HCT116 (cell line): ENCODE results near the gene CDYL2. TPM values are rescaled to one million over a fixed set of nuclear protein-coding genes. Genes with fewer than 3 reads are reported as not detected.

Experiments
- ATAC-seq: fragments of 200-7000 bp; cut with Tn5 transposase; 2 replicates; pipeline ENCODE4 v1.9.1; 2020; ENCODE audit warnings: mild to moderate bottlenecking, moderate library complexity
- BruUV-seq: library from RNA; stranded (reverse); fragments of 400-500 nt; replicated peaks from 2 replicates; lab custom pipeline; 2021; lab: Mats Ljungman, UMichigan
- CTCF ChIA-PET: fragments of 300-600 bp; sonication (Branson Sonifier 250); formaldehyde crosslinking; loops from one replicate; lab custom pipeline; 2021; ENCODE audit warnings: antibody characterized with exemption; lab: Charles Lee
- POLR2A ChIA-PET: fragments of 300-600, 350-600 bp; sonication (Branson Sonifier 250); formaldehyde crosslinking; loops from one replicate; lab custom pipeline; 2021; ENCODE audit warnings: antibody characterized with exemption; lab: Charles Lee
- RAD21 ChIA-PET, 2 experiments: fragments of 300-600 bp; sonication (Branson Sonifier 250); formaldehyde crosslinking; loops; one replicate each; lab custom pipeline; 2023; ENCODE audit warnings: low total read pairs in 2 of 2; ENCODE audit not compliant: uncharacterized antibody in 2 of 2, unreplicated experiment in 2 of 2, low non-redundant PET in 1 of 2; lab: Charles Lee
- DNase-seq: peaks from one replicate; pipeline ENCODE4 v3.0.0-alpha.2; 2010; ENCODE audit warnings: low read depth, low spot score
- H2AFZ ChIP-seq: fragments of 200-600 bp; shearing (Covaris generic), sonication (generic); 2 replicates; pipeline ENCODE4 v1.6.1; 2017; ENCODE audit warnings: low read depth, mixed run types, mixed read lengths, antibody characterized with exemption, low read length; ENCODE audit not compliant: poor library complexity, severe bottlenecking
- H3K27ac ChIP-seq: 2 replicates; pipeline ENCODE4 v1.5.1; 2012; ENCODE audit warnings: low read depth, low read length
- H3K27me3 ChIP-seq: fragments of 200-600 bp; sonication (generic); 2 replicates; pipeline ENCODE4 v1.6.1; 2016; ENCODE audit warnings: mixed run types, low read length, mixed read lengths; ENCODE audit not compliant: insufficient read depth
- H3K36me3 ChIP-seq, 2 experiments: fragments of 200-500 bp in 1 of 2; fragments of 200-600 bp in 1 of 2; sonication (Bioruptor generic) in 1 of 2; sonication (generic) in 1 of 2; 2 replicates each; pipeline versions ENCODE4 v1.5.1 to v1.6.1; 2014 to 2016; ENCODE audit warnings: low read length in 2 of 2, inconsistent platforms in 1 of 2, mixed read lengths in 1 of 2, mixed run types in 1 of 2; ENCODE audit not compliant: insufficient read depth in 2 of 2, control insufficient read depth in 1 of 2
- H3K4me1 ChIP-seq, 2 experiments: fragments of 200-600 bp in 1 of 2; sonication (generic) in 1 of 2; 2 replicates each; pipeline versions ENCODE4 v1.5.1 to v1.6.1; 2012 to 2017; ENCODE audit warnings: low read length in 2 of 2, inconsistent platforms in 1 of 2, mild to moderate bottlenecking in 1 of 2, mixed read lengths in 1 of 2, mixed run types in 1 of 2, moderate library complexity in 1 of 2; ENCODE audit not compliant: insufficient read depth in 2 of 2, control insufficient read depth in 1 of 2
- H3K4me2 ChIP-seq: fragments of 200-600 bp; sonication (generic); 2 replicates; pipeline ENCODE4 v1.6.1; 2017; ENCODE audit warnings: mixed run types, low read length, mixed read lengths
- H3K4me3 ChIP-seq, 2 experiments: fragments of 200-600 bp in 1 of 2; sonication (generic) in 1 of 2; replicated peaks in 1 of 2; 2 replicates each; pipeline ENCODE4 v1.5.1; 2011 to 2016; ENCODE audit warnings: low read length in 2 of 2, control low read depth in 1 of 2, low read depth in 1 of 2, mild to moderate bottlenecking in 1 of 2, mixed read lengths in 1 of 2, mixed run types in 1 of 2
- H3K79me2 ChIP-seq: fragments of 200-600 bp; sonication (generic); 2 replicates; pipeline ENCODE4 v1.6.1; 2017; ENCODE audit warnings: mild to moderate bottlenecking, mixed run types, low read length, moderate library complexity, mixed read lengths; ENCODE audit not compliant: insufficient read depth
- H3K9ac ChIP-seq: fragments of 200-600 bp; sonication (generic); 2 replicates; pipeline ENCODE4 v1.6.1; 2016; ENCODE audit warnings: low read length, mixed read lengths
- H3K9me2 ChIP-seq: fragments of 200-600 bp; sonication (generic), shearing (Covaris generic); 2 replicates; pipeline ENCODE4 v1.6.1; 2017; ENCODE audit warnings: mixed run types, mild to moderate bottlenecking, moderate library complexity; ENCODE audit not compliant: insufficient read depth
- H3K9me3 ChIP-seq, 2 experiments: fragments of 200-500 bp in 1 of 2; fragments of 200-600 bp in 1 of 2; sonication (Bioruptor generic) in 1 of 2; sonication (generic) in 1 of 2; 2 replicates each; pipeline ENCODE4 v1.6.1; 2014 to 2017; ENCODE audit warnings: low read length in 2 of 2, mixed read lengths in 2 of 2, inconsistent platforms in 1 of 2, low read depth in 1 of 2, mild to moderate bottlenecking in 1 of 2, mixed run types in 1 of 2, moderate library complexity in 1 of 2; ENCODE audit not compliant: control insufficient read depth in 1 of 2, insufficient read depth in 1 of 2
- H4K20me1 ChIP-seq: fragments of 200-600 bp; sonication (generic), shearing (Covaris generic); 2 replicates; pipeline ENCODE4 v1.6.1; 2017; ENCODE audit warnings: mixed run types, mild to moderate bottlenecking, moderate library complexity; ENCODE audit not compliant: insufficient read depth
- EGR1 ChIP-seq: IDR thresholded peaks from 2 replicates; pipeline ENCODE4 v1.6.1; 2012; ENCODE audit warnings: low read depth
- ELF1 ChIP-seq: IDR thresholded peaks from 2 replicates; pipeline ENCODE4 v1.6.1; 2012; ENCODE audit warnings: low read depth, borderline replicate concordance
- EZH2 ChIP-seq: fragments of 200-600 bp; sonication (generic); IDR thresholded peaks from 2 replicates; pipeline ENCODE4 v1.6.1; 2017; ENCODE audit warnings: antibody characterized with exemption, mixed run types
- EZH2phosphoT487 ChIP-seq: fragments of 200-600 bp; IDR thresholded peaks from 2 replicates; pipeline ENCODE4 v1.6.1; 2018; ENCODE audit warnings: antibody characterized with exemption, borderline replicate concordance
- SIN3A ChIP-seq: IDR thresholded peaks from 2 replicates; pipeline ENCODE4 v1.6.1; 2012; ENCODE audit warnings: low read depth
- SP1 ChIP-seq: IDR thresholded peaks from 2 replicates; pipeline ENCODE4 v1.6.1; 2012; ENCODE audit warnings: low read depth
- ZNF274 ChIP-seq: fragments of 200-500 bp; sonication (Bioruptor generic); IDR thresholded peaks from 2 replicates; pipeline ENCODE4 v1.6.1; 2014; ENCODE audit warnings: mild to moderate bottlenecking, low read depth, low read length, inconsistent platforms
- intact Hi-C: fragments of 100-400 bp; cut with micrococcal nuclease; formaldehyde crosslinking; loops from 2 replicates; pipeline ENCODE4 v1.10.0; 2022
- total RNA-seq: library from RNA; stranded (reverse); gene quantifications from one replicate; pipeline ENCODE4 v1.2.1, GENCODE V29; 2021; ENCODE audit not compliant: unreplicated experiment
- TF ChIP-seq, protein P1 (sequence below): IDR thresholded peaks from 2 replicates; pipeline ENCODE4 v1.6.1; 2012; ENCODE audit warnings: low read depth
- TF ChIP-seq, protein P2 (sequence below): IDR thresholded peaks from 2 replicates; pipeline ENCODE4 v1.6.1; 2012
- TF ChIP-seq, protein P3 (sequence below): IDR thresholded peaks from 2 replicates; pipeline ENCODE4 v1.6.1; 2011; ENCODE audit warnings: mild to moderate bottlenecking, low read length, moderate library complexity; ENCODE audit not compliant: insufficient replicate concordance; ENCODE audit errors: extremely low read depth
- TF ChIP-seq, protein P4 (sequence below): IDR thresholded peaks from 2 replicates; pipeline ENCODE4 v1.6.1; 2012
- TF ChIP-seq, protein P5 (sequence below), 3 experiments: fragments of 200-600 bp in 1 of 3; sonication (generic) in 1 of 3; IDR thresholded peaks in 2 of 3; conservative IDR thresholded peaks in 1 of 3; 2 replicates each; pipeline ENCODE4 v1.5.1; 2012 to 2017; ENCODE audit warnings: low read depth in 2 of 3, low read length in 2 of 3, antibody characterized with exemption in 1 of 3, borderline replicate concordance in 1 of 3, control low read depth in 1 of 3, mild to moderate bottlenecking in 1 of 3, mixed read lengths in 1 of 3, mixed run types in 1 of 3, moderate library complexity in 1 of 3; ENCODE audit not compliant: insufficient read depth in 1 of 3

CDYL2 gene
- total RNA-seq, 1 experiment from 2014 or later = 0.10 TPM

DNA sequence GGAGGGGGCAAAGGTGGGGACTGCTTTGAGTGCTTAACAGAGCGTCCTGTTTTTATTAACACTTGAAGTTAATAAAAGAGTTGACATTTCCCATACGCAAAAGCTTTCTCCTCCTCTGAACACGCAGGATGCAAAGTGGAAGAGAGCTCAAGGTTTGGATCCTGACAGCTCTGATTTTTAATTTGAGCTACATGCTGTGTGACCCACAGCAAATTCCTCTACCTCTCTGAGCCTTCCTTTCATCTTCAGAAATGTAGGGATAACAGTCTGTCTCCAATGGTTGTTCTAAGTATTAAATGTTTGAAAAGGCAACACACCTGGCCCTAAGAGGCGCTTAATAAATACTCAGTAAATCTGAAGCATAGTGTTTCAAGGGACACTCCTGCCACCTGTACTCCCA is 93.0 kb downstream of the CDYL2 start:
- H3K4me3 ChIP-seq = no peak overlapping the region
- H3K4me2 ChIP-seq = no peak overlapping the region
- no peaks in the 10 kb centered on the region for H3K4me1 ChIP-seq
- CTCF ChIA-PET = no interaction called here
- no peak overlapping the region for H2AFZ ChIP-seq
- TF ChIP-seq SP1 (no peak), EZH2phosphoT487 (no peak), SIN3A (no peak), EGR1 (no peak)
- intact Hi-C loops = no loop called here
- H3K9me2 ChIP-seq = no peaks in the 10 kb centered on the region
- no peaks in the 10 kb centered on the region for H3K36me3 ChIP-seq
- no peak for ATAC-seq
- peaks cover 0 to 3% of the 10 kb centered on the region in 2 experiments; a peak in 1 of 4 replicates for H3K9me3 ChIP-seq
- RAD21 ChIA-PET = no interaction called here
- no peaks in the 10 kb centered on the region for H4K20me1 ChIP-seq
- no peak overlapping the region for H3K27ac ChIP-seq
- no peaks in the 10 kb centered on the region for H3K79me2 ChIP-seq
- POLR2A ChIA-PET = no interaction called here
- no TSS peak for BruUV-seq
- no peaks in the 10 kb centered on the region for H3K27me3 ChIP-seq
- no peak overlapping the region for H3K9ac ChIP-seq
- DNase-seq = no peak

DNA sequence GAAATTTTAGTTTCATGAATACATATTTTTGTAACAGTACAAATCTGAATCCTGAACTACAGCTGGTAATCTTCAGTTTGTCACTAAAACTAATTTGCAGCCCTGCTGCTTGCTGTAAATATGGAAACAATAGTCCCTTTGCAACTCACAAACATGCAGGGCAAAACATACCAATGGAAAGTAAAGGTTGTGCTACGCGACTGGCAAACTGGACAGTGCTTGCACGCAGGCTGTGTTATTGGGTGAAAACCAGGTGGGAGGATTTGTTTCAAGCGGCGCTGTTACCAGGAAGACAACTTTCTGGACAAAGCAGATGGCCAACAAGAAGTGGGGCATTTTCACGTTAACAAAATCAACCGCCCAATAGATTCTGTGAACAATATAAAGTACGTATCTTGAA is 93.5 kb downstream of the CDYL2 start:
- Histone ChIP-seq H3K36me3 (no peaks in the 10 kb centered on the region), H3K9ac (no peak overlapping the region), H3K4me2 (no peak overlapping the region), H3K79me2 (no peaks in the 10 kb centered on the region), H4K20me1 (no peaks in the 10 kb centered on the region), H3K27me3 (no peaks in the 10 kb centered on the region), H3K4me3 (no peak overlapping the region), H3K27ac (no peak overlapping the region), H3K9me3 (peaks cover 0 to 3% of the 10 kb centered on the region in 2 experiments; a peak in 1 of 4 replicates), H3K9me2 (no peaks in the 10 kb centered on the region), H3K4me1 (no peaks in the 10 kb centered on the region), H2AFZ (no peak overlapping the region)
- ATAC-seq = no peak
- POLR2A ChIA-PET = no interaction called here
- no peak for DNase-seq
- no TSS peak for BruUV-seq
- RAD21 ChIA-PET = no interaction called here
- intact Hi-C loops = no loop called here
- CTCF ChIA-PET = no interaction called here
- TF ChIP-seq, protein P1, sequence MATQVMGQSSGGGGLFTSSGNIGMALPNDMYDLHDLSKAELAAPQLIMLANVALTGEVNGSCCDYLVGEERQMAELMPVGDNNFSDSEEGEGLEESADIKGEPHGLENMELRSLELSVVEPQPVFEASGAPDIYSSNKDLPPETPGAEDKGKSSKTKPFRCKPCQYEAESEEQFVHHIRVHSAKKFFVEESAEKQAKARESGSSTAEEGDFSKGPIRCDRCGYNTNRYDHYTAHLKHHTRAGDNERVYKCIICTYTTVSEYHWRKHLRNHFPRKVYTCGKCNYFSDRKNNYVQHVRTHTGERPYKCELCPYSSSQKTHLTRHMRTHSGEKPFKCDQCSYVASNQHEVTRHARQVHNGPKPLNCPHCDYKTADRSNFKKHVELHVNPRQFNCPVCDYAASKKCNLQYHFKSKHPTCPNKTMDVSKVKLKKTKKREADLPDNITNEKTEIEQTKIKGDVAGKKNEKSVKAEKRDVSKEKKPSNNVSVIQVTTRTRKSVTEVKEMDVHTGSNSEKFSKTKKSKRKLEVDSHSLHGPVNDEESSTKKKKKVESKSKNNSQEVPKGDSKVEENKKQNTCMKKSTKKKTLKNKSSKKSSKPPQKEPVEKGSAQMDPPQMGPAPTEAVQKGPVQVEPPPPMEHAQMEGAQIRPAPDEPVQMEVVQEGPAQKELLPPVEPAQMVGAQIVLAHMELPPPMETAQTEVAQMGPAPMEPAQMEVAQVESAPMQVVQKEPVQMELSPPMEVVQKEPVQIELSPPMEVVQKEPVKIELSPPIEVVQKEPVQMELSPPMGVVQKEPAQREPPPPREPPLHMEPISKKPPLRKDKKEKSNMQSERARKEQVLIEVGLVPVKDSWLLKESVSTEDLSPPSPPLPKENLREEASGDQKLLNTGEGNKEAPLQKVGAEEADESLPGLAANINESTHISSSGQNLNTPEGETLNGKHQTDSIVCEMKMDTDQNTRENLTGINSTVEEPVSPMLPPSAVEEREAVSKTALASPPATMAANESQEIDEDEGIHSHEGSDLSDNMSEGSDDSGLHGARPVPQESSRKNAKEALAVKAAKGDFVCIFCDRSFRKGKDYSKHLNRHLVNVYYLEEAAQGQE = no peak
- TF ChIP-seq EZH2phosphoT487 (no peak), EZH2 (no peak), ZNF274 (no peak), SIN3A (no peak), ELF1 (no peak)
- TF ChIP-seq, protein P2, sequence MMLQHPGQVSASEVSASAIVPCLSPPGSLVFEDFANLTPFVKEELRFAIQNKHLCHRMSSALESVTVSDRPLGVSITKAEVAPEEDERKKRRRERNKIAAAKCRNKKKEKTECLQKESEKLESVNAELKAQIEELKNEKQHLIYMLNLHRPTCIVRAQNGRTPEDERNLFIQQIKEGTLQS = no peak
- TF ChIP-seq, protein P3, sequence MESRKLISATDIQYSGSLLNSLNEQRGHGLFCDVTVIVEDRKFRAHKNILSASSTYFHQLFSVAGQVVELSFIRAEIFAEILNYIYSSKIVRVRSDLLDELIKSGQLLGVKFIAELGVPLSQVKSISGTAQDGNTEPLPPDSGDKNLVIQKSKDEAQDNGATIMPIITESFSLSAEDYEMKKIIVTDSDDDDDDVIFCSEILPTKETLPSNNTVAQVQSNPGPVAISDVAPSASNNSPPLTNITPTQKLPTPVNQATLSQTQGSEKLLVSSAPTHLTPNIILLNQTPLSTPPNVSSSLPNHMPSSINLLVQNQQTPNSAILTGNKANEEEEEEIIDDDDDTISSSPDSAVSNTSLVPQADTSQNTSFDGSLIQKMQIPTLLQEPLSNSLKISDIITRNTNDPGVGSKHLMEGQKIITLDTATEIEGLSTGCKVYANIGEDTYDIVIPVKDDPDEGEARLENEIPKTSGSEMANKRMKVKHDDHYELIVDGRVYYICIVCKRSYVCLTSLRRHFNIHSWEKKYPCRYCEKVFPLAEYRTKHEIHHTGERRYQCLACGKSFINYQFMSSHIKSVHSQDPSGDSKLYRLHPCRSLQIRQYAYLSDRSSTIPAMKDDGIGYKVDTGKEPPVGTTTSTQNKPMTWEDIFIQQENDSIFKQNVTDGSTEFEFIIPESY = no peak
- TF ChIP-seq, protein P4, sequence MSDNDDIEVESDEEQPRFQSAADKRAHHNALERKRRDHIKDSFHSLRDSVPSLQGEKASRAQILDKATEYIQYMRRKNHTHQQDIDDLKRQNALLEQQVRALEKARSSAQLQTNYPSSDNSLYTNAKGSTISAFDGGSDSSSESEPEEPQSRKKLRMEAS = no peak
- TF ChIP-seq, protein P5, sequence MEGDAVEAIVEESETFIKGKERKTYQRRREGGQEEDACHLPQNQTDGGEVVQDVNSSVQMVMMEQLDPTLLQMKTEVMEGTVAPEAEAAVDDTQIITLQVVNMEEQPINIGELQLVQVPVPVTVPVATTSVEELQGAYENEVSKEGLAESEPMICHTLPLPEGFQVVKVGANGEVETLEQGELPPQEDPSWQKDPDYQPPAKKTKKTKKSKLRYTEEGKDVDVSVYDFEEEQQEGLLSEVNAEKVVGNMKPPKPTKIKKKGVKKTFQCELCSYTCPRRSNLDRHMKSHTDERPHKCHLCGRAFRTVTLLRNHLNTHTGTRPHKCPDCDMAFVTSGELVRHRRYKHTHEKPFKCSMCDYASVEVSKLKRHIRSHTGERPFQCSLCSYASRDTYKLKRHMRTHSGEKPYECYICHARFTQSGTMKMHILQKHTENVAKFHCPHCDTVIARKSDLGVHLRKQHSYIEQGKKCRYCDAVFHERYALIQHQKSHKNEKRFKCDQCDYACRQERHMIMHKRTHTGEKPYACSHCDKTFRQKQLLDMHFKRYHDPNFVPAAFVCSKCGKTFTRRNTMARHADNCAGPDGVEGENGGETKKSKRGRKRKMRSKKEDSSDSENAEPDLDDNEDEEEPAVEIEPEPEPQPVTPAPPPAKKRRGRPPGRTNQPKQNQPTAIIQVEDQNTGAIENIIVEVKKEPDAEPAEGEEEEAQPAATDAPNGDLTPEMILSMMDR (IDR thresholded peaks at IDR 0.05 in 2 of 3, conservative IDR thresholded peaks at IDR 0.05 in 1 of 3; ENCODE audit: borderline replicate concordance in 1 of 3, insufficient read depth in 1 of 3, low read depth in 2 of 3, low read length in 2 of 3) = no peak
